ENCODE data around the gene PSPH.

DNA sequence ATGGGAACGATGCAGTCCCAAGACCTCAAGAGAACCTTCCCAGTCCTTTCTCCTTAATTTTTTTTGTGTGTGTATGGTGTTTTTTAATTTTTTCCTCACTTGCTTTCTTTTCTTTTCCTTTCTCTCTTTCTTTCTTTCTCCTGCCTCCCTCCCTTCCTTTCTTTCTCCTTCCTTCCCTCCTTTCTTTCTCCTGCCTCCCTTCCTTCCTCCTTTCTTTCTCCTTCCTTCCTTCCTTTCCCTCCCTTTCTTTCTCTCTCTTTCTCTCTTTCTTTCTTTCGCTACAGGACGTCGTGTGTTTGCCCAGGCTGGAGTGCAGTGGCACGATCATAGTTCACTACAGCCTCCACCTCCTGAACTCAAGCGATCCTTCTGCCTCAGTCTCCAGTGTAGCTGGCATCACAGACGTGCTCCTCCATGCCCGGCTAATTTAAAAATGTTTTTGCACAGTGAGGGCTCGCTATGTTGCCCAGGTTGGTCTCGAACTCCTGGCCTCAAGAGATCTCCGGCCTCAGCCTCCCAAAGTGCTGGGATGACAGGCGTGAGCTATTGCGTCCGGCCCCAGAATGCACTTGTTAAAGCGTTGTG, 87.6 kb downstream of the PSPH start:
- TF ChIP-seq SUZ12 (IDR thresholded peaks at IDR 0.05; ENCODE audit: extremely low read depth, insufficient read depth, insufficient read length), result no peak
- no peak for TF ChIP-seq ZNF274 (IDR thresholded peaks at IDR 0.05; ENCODE audit: low read depth, low read length)
